HG03139 (cell line): Measurements from ENCODE around the gene ARHGAP28.

ENCODE experiments used
- ATAC-seq: cut with Tn5 transposase; IDR thresholded peaks from one replicate; pipeline ENCODE4 v1.9.1; 2021; ENCODE audit not compliant: unreplicated experiment

ARHGAP28 gene

DNA sequence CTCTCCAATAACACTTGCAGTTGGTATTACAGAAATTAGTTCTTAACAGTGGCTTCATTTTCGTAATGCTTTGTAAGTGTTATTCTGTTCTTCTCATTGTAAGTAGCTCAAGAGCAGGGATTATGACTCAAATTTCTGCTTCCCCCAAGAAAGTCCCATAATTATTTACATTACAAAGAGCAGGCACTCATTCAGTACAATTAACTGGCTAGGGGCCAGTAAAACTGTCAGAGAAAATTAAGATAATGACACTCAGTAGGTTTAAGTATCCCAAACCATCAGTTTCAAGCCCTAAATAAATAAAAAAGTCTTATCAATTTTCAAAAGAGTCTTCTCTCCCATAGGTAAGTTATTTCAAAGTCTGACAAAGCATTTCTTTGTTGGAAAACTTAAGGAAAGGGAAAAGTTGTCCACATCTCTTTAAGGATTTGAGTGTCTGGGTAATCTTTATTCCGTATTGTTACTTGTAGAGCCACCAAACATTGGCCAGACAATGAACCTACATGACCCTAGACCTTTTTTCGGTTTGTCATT is 137.1 kb downstream of the ARHGAP28 start:
- no peak for ATAC-seq

DNA sequence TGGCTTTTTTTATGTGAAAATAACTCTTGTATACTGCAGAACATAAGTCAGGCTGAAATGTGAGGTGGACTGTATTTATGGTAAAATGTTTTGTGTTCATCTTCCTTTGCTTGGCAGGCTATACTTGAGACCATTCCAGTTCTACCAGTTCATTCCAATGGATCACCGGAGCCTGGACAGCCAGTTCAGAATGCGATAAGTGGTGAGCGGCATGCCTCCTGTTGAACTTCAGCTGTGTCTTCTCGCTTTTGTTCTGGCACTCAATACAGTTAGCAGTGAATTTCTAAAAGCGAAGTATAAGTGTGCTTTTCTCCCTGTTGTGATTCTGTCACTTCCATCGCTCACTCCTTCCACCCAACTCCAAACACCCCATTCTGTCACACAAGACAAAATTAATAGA is 138.5 kb downstream of the ARHGAP28 start:
- no peak for ATAC-seq

DNA sequence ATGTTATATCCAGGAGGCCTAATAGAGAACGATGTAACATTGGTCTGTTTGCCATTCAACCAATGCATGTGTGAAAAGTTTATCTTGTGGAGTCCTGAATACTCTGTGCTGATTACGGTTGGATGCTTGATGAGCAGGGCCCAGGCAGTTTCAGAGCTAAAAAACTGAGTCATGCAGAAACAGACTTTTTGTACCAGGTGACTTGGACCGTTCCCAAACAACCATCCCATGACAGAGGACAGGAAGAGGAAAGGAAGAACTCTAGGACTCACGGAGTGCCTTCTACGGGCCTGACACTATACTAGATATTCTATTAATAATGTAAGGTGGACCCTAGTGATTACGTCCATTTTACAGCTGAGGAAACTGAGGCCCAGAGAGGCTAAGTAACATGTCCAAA is 142.1 kb downstream of the ARHGAP28 start:
- ATAC-seq: no peak

DNA sequence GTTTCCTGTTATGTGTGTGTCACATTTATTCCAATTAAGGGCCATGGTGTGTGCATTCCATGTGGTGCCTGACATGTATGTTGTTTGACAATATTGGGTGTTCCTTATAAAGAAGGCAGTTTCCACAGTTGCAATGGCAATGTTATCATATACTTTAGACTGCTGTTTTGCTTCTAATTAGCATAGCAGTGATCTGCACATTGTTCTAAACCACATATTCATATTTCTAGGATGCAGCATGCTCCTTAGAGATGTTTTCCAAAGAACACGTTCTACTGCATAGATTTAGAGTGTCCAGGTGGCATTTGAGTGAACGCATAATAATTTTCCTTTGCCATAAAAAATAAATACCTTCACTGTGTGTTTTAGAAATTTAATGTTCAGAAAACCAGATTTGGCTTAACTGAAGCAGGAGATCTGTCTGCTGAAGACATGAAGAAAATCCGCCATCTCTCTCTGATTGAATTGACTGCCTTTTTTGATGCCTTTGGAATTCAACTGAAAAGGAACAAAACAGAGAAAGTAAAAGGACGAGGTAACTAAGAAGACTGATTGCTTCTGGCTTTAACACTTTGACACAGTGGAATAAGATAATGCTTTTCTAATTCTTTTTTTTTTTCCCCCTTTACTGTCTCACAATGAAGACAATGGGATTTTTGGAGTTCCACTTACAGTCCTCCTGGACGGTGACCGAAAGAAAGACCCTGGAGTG is 143.7 kb downstream of the ARHGAP28 start:
- no peak for ATAC-seq

DNA sequence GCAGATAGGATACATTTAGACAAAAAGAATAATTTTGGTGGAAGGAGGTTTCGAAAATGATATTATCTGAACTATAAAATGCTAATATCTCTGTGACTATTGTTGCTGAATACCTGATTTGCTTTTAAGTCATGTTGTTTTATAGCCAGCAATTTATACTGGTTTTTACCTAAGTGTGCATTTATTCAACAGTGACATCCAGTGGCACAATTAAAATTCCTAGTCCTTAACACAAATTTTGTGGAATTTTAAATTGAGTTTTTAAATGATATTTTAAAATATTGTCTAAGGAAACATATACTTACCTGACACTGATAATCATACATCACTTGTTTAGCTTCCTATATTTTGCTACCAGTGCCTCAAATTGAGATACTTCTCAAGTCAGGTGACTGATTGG is 144.8 kb downstream of the ARHGAP28 start:
- no peak for ATAC-seq

DNA sequence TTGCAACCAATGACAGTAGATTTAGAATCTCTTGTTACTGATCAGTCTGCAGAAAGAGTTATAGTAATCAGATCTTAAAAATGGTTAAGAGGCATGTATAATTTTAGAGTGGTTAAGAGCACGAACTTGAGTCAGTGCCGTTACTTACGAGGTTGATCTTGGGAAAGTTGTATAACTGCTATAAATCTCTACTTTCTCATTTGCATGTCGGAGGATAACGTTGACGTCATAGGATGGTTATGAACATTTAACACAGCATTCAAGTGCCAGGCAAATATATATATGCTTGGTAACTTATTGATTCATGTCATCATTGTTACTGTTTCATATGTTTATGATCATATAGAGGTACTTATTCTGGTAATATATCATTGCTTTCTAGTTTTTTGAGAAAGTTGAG is 146.2 kb downstream of the ARHGAP28 start:
- no peak for ATAC-seq

DNA sequence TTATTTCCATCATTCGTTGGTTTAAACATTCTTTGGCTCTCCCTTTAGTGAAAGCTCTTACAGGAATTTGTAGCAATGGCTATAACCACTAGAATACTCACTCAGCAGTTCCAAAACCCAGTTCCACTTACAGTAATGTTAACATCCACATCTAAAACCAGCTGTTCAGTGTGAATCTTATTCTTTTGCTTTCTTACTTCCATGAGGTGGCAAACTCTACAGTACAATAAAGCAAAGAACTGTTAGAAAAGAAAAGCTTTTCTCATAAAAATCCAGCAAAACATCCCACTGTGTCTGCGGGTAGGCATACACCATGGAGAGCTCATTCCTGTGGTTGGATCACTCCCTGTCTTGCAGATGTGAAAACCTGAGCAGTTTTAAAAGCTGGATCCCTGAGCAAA is 147.1 kb downstream of the ARHGAP28 start:
- ATAC-seq: no peak

DNA sequence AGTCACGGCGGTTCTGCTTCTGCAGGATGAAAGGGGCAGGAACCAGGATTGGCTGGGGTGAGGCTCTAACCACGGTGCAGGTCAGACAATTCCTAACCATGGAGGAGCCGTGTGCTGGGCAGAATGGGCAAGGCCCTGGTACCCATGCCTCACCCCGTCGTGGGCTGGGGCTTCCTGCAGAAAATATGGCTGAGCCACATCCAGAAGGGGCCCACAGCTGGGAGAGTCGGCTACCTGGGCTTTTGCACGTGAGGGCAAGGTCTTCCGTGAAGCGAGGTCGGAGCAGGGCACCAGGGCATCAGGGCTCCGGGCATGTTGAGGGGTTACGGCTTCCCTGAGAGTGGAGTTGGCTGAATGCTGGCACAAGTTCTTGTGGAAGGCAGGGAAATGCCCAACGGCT is 147.8 kb downstream of the ARHGAP28 start:
- ATAC-seq: no peak

DNA sequence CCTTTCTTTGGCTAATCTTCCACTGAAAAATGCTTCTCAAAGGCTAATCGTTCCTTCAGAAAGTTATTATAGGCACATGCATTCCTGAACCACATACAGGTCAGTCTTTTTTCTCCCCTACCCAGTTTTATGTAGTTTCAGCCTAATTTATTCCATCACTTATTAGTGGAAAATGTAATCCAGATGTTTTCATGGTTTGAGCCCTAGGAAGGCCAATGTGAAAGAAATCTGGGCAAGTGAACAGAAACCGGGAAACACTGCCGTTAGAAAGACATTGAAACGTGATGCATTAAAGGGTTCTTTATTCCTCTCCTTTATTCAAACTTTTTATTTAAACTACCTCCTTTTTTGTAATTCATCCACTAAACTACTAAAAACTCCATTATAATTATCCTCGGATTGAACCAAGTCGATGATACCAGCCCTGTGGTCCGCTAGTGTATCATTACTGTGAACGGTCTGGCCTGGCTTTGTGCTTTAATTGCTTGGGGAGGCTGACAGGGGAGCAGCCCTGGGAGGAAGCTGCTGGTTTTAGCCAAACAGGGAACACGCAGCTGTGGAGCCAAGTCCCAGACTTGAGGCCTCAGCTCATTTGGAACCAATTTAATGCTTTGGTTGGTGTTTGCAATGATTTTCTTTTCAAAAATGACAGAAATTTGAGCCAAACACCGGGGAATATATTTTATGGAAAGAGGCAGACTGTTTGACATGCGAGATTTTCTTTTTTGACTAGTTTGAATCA is 149.2 kb downstream of the ARHGAP28 start:
- no peak for ATAC-seq

DNA sequence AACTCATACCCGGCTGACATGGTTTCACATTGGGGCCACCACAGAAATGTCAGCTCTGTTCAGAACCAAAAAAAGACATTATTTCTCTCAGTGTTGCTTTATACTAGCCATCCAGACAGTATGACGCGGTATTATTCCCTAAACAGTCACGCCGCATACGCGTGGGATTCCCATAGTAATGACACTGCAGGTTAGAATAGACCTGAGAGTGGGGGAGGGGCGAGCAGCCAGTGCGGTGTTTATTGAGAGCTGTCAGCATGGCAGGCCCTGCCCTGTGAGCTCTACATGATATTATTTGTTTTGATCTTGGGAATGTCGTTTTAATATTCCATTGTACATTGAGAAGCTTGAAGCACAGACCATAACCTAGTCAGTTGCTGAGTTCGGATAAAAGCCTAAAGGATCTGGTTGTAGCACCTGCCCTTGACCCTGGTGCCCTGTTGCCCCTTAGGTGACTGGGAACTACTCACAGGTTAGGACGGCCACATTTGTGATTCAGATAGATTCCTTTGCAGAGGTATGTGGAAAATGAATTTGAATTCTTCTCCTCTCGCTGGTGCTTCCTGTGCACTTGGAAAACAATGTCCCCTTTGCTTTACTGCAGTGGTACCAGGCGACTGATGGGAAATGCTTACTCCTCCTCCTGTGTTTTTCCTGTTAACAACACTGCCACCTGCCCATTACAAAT is 150.1 kb downstream of the ARHGAP28 start:
- ATAC-seq: no peak

DNA sequence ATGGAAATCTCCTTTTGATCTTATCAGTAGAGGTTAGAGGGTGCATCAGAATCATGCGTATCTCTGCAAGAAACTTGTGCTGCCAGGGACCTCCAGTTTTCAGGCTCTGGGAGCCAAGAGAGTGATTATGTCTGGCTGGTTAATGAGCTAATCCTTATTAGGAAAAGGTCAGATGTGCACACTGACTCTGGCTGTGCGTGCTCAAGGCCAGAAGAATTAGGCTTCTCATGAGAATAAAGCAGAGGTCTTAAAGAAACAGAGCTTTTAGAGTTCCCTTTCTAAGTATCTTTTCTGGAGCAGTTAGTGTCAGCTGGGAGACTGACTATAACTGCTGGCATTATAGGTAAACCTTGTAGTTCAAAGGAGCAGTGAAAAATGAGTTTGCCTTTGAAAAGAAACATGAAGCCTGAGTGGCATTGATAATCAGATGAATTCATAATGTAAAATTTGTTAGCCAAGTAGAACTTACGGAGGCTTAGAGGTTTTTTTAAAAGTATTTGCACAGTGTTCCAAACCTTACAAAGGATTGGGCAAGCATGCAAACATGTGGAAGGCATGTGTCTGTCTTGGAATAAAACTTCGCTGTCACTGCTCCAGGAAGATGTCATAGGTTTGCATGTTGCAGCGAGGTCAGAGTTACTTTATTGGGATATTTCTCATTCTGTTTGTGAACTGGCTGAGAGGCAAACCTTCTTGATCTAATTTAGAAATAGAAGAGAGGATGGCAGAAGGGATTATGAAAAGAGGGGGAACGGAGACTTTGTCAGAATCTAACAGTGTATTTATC is 151.7 kb downstream of the ARHGAP28 start:
- ATAC-seq: no peak

DNA sequence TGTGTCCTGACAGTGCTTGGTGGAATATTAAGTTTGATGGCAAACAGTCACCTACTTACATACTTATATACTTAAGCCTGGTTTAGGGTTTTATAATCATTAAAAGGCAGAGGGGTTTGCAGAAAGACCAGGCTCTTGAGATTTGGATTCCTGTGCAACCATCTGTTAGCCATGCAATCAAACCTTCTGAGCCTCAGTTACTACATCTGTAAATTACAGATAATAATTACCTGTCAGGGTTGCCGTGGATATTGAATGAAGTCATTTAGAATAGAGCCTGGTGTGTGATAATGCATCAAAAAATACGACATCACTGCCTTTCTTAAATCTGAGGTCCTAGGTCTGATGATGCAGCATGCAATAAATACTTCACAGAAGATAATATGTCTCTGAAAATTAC is 152.9 kb downstream of the ARHGAP28 start:
- no peak for ATAC-seq

DNA sequence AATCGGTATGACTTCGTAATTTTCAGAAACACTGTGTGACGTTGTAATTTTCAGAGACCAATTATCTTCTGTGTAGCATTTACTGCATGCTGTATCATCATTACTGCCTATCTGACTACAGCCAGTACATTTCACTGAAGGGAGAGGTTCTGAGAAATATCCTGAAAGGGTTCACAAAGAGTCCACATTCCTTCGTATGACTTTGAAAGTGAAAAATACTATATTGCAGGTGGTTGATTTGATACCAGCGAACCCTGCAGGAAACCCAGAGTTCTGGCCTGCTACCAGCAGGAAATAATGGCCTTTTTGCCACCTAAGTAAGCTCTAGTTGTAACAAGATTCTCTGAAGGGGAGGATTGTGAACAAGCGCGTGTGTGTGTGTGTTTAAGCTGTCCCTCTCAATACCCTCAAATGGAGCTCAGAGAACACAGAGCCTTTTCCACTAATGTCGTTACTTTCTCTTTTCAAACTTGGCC is 155.5 kb downstream of the ARHGAP28 start:
- no peak for ATAC-seq

DNA sequence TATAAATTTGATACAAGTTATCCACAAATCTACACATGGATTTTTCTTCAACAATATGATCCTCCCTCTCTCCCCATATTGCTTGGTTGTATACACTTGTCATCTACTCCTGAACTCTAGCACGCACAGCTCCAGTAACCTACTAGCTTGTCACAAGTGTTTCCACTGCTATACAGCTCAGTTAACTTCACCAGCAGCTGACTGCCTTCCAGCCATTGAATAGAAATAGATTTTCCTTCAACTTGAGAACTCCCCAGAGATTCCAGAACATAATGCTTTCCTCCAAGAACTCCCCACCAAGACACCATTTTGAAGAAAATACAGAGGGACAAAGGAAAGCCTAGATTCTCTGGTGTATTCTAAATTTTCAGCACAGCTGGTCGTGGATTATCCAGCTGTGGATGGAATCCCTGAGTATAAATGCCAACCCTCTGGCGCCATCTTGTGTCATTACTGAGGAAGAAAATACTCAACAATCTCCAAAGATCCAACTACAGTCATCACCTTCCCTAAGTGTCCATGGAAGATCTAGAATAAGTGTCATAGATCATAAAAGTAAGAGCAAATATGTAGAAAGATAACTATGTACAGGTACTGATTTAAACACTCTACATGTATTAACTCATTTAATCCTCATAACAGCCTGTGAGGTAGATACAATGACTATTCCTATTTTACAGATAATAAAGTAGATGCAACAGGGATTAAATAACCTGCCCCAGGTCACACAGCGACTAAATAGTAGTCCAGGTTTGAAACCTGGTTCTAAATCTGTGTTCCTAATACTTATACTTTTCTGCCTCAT is 156.7 kb downstream of the ARHGAP28 start:
- ATAC-seq: no peak

DNA sequence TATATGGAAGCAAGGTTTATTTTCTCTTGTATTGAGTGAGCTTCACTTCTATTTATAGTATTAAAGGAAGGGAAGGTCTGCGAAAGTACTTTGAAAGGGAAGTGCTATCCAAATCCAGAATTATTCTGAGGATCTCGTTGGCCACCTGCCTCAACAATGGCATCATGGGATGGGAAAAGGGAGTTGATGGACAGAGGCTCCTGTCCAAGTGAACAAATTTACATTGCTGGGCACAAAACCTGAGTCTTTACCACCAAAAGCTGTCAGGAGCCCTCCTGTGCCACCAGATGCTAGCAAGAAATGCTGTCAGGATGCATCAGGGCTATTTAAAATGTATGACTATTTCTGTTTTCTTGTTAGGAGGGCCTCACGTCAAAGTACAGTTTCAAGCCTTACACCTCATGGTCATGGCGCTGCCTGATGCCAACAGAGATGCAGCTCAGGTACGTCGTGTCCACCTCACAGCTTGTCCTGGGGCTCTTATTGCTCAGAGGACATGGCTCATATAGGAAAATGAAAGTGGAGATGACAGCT is 157.3 kb downstream of the ARHGAP28 start:
- ATAC-seq: no peak

DNA sequence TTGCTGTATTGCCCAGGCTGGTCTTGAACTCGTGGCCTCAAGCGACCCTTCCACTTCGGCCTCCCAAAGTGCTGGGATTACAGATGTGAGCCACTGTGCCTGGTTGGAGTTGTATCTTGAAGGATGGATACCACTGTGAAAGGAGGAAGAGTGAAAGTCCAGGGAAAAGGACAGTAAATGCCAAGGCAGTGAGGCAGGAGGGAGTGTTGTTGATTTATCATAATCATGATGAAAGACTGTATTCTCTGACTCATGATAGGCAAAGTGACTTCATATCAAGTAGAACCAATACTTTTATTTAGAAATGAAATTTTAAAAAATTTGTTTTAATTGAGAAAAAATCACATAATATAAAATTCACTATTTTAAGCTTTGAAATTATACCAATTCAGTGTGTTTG is 162.3 kb downstream of the ARHGAP28 start:
- no peak for ATAC-seq

DNA sequence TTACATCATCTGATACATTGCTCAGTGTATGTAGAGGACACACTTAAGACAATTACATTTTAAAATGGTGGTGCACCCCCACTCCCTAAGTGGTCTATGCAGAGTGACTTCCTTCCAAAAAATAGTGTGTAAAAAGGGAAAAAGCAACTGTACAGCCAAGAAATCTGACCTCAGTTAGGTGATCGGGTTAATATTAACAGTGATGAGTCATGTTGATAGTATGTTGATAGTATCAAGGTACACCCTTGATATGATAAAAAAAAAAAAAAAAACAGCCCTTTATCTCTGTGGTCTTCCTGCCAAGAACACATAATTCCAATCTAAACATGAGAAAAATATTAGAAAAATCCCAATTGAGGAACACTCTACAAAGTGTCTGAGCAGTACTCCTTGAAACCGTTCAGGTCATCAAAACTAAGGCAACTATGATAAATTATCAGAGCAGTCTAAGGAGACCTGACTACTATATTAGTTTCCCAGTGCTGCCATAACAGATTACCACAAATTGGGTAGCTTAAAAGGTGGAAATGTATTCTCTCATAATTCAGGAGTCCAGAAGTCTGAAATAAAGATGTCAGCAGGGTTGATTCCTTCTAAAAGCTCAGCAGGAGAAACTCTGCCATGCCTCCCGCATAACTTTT is 171.9 kb downstream of the ARHGAP28 start:
- ATAC-seq: no peak

DNA sequence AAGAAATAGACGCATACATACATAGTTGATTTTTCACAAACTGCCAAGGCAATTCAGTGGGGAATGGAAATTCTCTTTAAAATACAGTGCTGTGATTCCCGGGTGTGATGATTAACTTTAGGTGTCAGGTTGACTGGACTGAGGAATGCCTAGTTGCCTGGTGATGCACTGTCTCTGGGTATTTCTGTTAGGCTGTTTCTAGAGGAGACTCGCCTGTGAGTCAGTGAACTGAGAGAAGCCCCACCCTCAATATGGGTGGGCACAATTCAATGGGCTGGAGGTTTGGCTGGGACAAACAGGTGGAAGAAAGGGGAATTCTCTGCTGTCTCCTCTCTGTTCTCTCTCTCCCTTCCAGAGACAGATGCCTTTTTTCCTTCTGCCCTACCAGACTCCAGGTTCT is 187.6 kb downstream of the ARHGAP28 start:
- ATAC-seq: no peak
